MV-4-11 (cell line): ENCODE data around the gene CERCAM.
"Not testable (repeated sequence)": the region's sequence is repeated elsewhere in the genome, so short reads cannot be mapped to it uniquely, and the experiment has no call there.

Source experiments
- DNase-seq: peaks from one replicate; lab custom pipeline; 2025; lab: John Stamatoyannopoulos, UW

CERCAM gene

DNA sequence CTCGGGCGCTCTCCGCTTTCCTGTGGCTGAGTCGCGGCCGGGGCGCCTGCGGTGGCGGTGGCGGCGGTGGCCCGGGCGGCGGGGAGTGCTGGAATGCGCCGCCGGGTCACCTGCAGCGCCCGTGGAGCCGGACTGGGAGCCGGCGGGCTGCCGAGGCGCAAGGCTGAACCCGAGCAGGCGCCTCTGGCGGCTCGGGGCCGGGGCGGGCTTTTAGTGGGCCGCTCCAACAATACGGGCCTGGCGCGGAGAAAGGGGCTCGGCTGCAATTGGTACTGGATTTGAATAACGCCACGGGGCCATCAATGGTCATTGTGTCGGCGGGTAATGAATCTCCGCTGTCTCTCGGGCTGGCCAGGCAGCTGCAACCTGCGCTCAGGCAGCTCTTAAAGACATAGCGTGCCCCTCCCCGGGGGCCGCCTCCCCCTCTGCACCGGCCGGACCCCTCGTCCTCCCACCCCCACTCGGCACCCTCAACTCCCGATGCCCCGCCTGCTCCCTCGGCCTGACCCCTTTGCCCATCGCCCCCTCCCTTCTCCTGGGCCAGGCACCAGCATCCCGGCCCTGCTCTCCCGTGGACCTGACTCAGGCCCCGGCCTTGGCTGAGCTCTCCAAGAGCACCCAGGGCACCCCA lies 27.4 kb upstream of the CERCAM start:
- no peak for DNase-seq

DNA sequence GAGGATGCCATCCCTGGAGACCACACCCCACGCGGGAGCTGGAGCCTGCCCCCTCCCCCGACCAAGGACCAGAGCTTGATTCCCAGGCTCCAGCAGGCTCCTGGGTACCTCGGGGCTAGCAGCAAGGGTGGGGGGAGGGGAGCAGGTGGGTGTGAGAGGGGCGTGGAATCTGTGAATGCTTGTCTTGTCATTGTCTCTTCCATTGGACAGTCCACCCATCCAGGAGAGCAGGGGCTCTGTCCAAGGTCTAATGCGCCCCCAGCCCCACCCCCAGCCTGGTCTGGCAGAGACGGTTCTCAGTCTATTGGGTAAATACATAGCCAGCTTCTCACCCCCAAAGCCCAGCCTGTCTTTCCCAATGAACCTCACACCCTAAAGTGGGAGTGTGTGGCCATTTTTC lies 26.7 kb upstream of the CERCAM start:
- DNase-seq: no peak

DNA sequence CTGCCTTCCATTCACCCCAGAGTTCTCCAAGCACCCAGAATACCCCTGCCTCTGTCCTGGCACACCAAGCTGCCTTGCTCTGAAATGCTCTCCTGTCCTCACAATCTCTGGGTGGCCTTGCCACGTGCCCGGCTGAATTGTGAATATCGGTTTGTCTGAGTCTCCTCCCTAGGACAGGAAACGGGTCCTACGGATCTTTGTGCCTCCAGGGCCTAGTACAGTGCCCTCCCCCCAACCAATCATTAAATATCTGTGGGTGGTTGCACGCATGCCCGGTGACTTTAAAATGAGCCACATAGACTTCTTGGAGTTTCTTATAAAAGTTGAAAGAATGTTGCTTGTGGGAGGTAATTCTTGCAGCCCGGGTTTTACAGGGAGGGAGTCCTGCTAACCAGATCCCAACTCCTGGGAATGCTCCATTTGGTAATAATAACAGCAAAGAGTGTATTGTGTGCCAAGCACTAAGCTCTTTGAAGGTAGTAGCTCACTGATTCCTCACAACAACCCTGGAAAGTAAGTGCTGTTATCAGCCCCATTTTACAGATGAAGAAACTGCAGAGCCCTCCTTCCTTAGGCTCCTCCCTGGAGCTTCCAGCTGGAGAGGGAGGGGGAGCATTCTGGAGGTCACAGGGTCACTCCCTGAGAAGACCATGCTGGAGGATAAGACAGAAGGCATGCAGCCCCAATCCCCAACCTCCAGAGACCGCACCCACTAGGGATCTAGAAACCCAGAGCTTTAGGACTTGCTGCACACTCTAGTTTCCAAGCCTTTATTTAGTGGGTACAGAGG lies 26.1 kb upstream of the CERCAM start:
- DNase-seq: no peak

DNA sequence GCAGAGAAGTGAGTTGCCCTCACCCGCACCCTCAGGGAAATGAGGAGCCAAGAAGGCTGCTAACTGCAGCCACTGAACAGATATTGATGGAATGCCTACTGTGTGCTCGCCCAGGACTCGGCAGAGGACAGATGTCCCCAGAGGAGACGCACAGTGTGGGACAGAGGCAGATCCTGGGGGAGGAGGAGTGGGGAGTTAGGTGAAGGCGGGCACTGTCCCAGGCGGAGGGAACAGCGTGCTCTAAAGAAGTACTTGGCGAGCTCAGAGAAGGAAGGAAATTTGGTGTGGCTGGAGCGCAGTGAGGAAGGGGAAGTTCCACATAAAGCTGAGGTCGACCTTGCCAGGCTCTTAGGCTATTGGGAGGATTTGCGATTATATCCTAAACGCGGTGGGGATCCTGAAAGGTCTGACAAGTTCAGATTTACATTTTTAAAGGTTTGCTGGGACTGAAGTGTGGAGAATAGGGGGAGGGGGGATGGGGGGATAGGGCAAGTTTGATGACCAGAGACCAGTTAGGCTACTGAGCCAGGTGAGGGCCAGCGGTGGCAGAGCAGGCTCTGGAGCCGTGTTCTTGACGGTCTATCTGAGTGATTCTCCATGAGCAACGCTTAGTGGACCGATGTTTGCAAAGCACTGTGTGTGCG lies 23.6 kb upstream of the CERCAM start:
- peak; percentile 57 for DNase-seq

DNA sequence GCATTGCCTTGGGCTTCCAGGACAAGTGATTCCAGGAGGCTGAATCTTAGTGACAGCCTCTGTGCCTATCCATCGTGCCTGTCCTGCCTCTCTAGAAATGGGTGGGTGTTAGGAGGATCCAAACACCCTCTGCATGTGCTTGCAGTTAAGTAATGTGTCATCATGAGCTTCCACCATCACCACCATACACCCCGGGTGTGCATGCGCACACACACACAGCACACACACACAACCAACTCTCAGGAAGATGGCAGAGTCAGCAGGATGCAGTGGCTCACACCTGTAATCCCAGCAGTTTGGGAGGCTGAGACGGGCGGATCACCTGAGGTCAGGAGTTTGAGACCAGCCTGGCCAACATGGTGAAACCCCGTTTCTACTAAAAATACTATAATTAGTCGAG lies 22.8 kb upstream of the CERCAM start:
- no peak for DNase-seq

DNA sequence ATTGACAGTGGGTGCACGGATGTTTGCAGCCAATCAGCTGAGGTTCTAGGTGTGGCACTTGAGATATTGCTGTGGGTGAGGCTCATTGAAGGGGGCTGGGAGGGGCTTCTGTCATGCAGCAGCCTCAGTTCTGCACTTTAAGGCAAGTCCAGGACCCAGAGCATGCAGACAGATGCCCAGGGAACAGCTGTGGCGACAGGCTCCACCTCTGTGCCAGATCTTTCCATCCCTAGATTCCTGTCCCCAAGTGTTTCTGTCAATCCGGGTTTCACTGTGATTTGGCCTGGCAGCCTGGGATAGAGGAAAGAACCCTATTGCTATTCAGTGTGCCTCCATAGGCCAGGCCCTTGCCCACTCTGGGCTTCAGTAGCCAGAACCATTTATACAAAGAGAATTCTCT lies 20.8 kb upstream of the CERCAM start:
- DNase-seq: no peak

DNA sequence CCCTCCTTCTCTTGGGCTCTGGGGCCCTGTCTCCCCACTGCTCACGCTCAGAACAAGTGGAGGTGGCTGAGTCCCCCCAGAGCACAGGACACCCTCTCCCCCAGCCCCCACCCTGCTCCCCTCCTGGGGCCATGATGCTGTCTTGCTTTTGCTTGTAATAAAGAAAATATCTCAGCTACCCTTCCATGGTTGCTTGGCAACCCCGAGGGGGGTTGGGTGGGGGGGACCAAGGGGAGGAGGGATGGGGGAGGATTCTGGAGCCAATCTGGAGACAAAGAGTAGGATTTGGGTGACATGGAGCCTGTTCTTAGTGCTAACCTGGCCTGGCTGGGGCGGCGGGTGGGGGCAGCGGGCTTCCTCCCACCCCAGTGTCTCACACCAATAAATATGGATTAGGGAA lies 16.1 kb upstream of the CERCAM start:
- no peak for DNase-seq

DNA sequence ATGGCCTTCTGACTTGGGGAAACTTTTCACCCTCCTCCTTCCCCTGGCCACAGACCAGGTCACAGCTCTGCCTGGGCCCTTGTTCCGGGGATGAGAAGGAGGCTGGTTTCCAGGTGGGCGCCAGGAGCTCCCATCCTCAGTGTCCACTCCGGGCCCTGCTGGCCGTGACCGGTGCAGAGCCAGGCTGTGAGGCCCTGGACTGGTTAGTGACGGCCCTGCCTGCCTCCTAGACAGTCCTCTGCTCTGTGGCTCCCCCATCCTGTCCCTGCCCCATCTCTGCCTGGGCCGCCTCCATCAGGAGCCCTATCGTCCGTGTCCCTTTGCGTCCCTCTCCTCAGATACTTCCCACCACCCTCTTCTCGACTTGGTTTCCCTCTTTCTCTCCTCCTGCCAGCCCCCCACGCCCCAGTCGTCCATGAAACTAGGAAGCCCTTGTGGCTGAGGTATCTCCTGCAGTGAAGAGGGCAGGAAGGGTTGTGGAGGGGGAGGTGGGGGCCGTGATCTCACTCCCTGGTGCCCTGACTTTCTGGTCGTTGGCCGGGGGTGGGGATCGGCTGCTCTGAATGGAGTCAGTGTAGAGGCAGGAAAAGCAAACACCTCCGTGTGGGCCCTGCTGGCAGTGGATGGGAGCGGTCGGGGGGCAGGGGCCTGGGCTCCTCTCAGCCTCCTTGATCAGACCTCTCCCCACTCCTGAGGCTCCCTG lies 15.4 kb upstream of the CERCAM start:
- DNase-seq: no peak

DNA sequence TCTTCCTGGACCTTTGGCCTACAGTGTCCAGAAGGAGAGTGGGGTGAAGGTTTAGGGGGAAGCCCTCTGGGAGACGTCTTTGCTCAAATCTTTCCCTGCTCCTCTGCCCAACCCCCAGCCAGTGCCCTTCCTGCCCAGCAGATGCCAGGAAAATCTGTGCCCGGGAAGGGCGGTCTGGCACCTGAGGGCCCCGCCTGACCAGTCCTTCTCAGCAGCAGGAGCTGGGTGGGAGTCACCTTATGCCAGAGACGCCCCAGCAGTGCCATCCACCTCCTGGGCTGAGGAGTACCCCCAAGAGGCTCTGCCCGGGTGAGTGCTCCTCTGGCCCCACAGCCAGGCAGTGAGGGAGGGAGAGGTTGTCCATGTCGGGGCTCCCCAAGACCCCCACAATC lies 14.9 kb upstream of the CERCAM start:
- DNase-seq: no peak

DNA sequence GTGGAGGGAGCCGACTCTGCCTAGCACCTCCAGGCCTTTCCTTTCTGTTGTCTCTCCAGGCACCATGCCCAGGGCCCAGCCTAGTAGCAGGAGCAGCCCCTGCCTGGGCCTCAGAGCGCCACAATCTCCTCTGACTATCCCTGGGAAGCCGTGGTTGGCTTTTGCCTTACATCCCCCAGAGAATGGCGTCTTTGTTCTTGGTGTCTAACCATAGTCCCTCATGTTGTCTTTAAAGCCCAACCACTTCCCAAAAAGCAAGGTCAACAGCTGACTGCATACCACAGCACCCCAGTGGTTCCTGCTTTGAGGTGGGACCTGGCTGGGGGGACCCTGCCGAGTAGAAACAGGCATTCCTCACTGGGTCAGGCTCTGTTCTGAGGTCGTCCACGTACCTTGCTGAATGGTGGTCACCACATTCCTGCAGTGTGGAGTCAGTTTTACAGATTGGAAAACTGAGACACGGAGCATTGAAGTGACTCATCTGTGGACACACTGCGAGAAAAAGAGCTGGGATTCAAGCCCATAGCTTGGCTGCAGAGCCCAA lies 13.7 kb upstream of the CERCAM start:
- DNase-seq: peak; percentile 22

DNA sequence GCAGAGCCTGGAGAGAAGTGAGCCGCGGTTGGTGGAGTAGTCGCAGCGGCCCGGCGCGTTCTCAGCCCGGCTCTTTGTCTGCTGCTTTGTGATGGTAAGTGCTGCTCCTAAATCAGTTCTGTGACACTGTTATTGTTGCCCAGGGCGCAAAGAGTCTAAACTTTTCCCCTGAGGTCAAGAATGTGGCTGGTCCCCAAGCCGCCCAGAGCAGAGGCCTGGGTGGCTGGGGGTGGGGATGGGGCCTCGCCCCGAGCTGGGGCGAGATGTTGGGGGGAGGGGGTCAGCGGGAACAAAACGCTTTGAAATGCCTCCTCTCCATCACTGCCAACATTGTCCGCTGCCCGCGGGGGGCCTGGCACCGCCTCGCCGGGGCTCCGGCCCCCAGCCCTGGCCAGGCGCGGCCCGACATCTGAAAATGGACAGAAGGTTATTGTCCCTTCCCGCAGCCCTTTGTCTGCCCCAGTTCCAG lies 11.7 kb upstream of the CERCAM start:
- DNase-seq: no peak

DNA sequence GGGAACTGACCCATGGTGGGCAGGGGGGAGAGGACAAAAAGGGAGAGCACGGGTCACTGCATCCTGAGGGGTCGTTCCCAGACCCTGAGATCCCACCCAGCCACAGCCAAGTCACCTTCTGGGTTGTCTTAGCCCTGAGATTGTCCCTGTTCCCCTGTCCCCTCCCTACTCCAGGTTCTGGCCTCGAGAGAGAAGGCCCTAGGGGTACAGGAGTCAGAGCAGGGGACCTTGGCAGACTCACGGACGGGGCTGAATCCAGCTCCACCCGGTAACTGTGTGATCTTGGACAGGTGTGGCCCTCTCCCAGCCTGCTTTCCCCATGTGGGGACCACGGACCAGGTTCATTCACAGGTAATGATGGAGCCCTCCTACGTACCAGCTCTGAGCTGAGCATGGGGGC lies 11.2 kb upstream of the CERCAM start:
- DNase-seq: no peak

DNA sequence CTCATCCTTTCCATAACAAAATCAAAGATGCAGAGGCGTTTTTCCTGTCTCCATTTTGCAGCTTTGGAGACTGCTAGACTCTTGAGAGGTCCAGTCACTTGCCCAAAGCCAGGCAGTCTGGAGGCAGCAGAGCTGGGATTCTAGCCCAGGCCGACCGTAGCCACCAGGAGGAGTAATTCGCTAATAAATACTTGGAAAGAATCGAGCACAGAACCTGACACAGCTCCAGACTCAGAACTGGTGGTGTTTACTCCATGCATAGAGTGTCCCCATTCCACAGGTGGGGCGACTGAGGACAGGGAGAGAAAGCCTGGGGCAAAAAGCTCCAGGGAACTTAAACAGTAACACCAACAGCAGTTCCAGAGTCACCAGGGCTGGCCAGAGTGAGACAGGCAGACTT lies 10.7 kb upstream of the CERCAM start:
- DNase-seq: no peak

DNA sequence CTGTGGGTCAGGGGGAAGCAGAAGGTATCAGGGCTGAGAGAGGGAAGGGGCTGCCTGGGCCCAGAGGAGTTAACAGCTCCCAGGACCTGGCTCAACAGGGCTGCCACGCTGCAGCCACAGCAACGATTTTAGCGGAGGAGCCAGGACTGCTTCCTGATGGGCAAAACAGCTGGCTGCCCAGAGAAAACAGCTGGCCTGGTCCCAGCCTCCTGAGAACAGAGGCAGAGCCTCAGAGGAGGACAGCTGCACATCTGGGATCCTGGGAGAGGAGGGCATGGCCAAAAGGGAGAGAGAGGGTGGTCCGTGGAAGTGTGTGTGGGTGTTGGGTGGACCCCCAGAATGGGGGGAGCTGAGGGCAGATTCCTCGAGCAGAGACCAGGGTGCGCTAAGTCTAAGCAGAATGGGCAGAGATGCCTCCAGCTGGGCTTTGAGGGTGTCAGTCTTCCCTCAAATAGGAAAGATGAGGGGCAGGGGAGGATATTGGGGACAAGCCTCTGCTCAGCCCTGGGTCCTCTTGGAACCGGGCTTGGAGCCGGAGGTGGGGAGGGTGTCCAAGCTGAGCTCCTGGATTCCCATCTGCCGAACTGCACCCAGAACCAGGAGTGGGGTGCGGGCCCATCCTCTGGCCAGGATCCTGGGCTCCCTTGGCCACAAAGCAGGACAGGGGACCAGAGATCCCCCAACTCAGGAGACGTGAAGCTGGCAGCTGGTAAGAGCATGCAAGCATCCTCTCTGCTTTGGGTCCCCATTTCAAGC lies 9.1 kb upstream of the CERCAM start:
- DNase-seq: no peak

DNA sequence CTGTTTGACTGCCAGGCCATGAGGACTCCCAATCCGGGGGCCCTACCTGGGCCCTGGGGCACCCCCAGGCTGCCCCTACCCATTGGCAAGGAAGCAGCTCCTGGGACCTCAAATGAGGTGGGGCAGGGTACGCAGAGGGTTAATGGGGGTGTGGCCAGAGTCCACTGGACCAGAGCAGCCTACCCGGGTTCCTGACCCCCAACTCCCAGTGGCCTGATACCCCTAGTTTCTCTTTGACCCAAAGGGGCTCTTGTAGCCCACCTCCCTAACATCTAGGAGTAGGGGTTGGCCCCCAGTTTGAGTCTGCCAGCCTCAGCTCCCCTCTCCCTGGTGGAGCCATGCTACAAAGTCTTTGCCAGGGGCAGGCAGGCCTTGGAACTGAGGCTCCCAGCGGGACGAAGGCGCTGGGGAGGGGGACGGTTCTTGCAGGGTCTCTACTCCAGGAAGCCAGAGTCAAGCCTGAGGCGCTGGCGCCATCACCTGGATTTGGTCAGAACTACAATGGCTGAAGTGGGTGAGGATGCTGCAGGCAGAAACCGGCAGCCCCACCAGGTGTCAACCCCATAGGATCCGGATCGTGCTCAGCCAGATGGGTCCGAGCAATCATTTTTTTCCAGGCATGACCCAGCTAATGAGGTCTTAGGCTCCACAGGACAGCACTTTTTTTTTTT lies 8.4 kb upstream of the CERCAM start:
- peak; percentile 4 for DNase-seq

DNA sequence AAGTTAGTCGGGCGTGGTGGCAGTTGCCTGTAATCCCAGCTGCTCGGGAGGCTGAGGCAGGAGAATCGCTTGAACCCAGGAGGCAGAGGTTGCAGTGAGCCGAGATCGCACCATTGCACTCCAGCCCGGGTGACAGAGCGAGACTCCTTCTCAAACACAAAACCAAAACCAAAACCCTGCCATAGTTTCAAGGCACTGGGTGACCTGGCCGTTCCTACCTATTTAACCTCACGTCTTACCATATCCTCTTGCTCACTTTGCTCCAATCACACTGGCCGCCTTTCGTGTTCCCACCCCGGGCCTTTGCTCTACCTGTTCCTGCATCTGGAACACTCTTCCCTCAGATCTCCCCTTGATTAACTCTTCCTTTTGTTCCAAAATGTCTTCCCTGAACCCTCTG lies 6.9 kb upstream of the CERCAM start:
- not testable (repeated sequence) for DNase-seq

DNA sequence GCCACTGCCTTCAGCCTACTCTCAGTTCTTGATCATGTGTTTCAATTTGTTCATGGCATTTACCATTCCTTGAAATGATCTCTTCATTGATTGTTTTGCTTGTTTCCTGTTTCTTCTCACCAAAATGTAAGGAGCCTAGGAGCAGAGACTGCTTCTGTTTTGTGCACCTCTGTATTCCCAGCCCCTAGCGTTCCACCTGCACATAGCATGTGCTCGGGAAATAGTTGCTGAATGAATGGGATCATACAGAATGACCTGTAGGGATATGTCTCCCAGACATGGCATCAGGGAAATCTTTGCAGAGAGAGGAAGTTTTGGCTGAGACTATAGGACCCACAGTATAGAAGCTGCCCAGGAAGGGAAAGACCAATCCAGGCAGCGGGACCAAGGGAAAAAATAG lies 6.2 kb upstream of the CERCAM start:
- no peak for DNase-seq

DNA sequence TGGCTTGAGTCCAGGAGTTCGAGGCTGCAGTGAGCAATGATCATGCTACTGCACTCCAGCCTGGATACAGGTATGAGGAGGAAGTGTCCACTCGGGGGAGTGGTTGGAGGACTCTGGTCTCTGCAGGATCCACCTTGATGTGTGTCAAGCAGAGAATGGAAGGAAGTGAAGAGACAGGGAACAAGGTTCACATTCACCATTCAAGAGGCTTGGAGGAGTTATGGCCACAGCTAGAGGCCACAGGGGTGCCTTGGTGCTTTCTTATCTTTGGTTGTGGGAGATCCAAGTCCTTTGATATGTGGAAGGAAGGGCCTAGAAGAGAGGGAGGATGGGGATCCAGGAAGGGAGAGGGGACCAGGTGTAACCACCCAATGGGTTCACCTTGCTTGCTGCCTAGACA lies 5.4 kb upstream of the CERCAM start:
- DNase-seq: no peak

DNA sequence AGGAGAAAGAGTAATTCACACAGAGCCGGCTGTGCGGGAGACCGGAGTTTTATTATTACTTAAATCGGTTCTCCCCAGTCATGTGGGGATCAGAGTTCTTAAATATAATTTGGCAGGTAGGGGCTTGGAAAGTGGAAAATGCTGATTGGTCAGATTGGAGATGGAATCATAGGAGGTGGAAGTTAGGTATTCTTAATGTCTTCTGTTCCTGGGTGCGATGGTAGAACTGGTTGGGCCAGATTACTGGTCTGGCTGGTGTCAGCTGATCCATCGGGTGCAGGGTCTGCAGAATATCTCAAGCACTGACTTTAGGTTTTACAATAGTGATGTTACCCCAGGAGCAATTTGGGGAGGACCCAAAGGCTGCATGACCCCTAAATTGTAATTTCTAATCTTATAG lies 4.6 kb upstream of the CERCAM start:
- DNase-seq: no peak

DNA sequence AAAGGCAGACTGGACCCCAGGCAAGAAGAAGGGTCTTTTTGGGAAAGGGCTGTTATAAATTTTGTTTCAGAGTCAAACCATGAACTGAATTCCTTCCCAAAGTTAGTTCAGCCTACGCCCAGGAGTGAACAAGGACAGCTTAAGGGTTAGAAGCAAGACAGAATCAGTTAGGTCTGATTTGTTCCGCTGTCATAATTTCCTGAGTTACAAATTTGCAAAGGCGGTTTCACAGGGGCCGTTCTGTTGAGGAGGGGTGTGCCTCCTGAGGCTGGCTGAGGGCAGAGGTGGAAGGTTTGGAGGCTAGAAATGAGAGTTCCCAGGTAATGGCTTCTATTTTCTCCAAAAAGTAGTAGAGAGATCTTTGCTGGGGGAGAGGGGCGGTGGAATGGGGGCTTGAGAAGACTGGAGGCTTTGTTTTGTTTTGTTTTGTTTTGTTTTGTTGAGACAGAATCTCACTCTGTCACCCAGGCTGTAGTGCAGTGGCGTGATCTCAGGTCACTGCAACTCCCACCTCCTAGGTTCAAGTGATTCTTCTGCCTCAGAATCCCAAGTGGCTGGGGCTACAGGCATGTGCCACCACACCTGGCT lies 4.1 kb upstream of the CERCAM start:
- no peak for DNase-seq
